GM12872 (cell line): ENCODE results near the gene PSEN1.

Experiments
- CTCF ChIP-seq: IDR thresholded peaks from 3 replicates; pipeline ENCODE4 v1.5.1; 2011; ENCODE audit warnings: low read depth, mild to moderate bottlenecking, low read length, moderate library complexity; ENCODE audit not compliant: insufficient read depth

The PSEN1 gene

GRCh38 chr14:73264080-73264884, 128.0 kb downstream of the PSEN1 start:
- TF ChIP-seq CTCF = no peak

- TF ChIP-seq CTCF = no peak
Observed at GRCh38 chr14:73264885-73265720, 128.8 kb downstream of the PSEN1 start.

GRCh38 chr14:73265721-73266046, 129.4 kb downstream of the PSEN1 start:
- TF ChIP-seq CTCF = no peak

GRCh38 chr14:73266317-73266716, 130.0 kb downstream of the PSEN1 start:
- no peak for TF ChIP-seq CTCF

- TF ChIP-seq CTCF = no peak
Observed at GRCh38 chr14:73267474-73267873, 131.2 kb downstream of the PSEN1 start.

- TF ChIP-seq CTCF = no peak
Observed at GRCh38 chr14:73269729-73270531, 133.6 kb downstream of the PSEN1 start.

- no peak for TF ChIP-seq CTCF
Observed at GRCh38 chr14:73272393-73272792, 136.1 kb downstream of the PSEN1 start.
